ENCODE results near the gene MYO18A. TPM values are rescaled to one million over a fixed set of nuclear protein-coding genes. Genes with fewer than 3 reads are reported as not detected.

MYO18A gene
- total RNA-seq, 4 donors from 2014 or later: 14.5 to 72.3 (median 50.8) TPM

DNA sequence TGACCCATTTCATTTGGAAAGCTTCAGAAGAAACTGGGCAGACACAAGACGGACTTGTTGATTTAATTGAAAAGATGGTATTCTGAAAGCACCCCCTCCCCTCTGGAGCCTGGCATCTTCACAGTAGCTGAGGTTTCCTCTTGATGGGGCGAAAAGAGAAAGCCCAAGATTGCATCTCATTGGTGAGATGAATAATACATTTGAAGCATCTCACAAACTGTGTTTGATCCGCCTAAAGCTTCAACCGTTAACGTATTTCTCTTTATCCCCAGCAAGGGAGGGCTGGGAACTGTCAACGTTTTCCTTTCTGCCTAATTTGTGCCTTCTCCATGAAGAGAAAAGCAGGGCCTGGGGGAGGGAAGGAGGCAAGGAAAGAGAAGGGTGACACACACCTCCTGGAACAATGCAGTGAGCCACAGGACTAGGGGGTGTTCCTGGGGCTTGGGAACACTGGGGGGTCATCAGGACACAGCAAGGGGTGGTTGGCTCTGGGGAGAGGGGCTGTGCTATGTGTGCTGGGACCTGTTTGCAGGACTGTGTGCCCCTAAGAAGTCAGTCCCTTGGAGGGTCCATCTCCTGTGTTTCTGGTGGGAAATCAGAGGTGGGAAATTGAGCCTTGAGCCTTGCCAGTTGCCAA is 155.8 kb downstream of the MYO18A start:
- TF ChIP-seq, protein P1, sequence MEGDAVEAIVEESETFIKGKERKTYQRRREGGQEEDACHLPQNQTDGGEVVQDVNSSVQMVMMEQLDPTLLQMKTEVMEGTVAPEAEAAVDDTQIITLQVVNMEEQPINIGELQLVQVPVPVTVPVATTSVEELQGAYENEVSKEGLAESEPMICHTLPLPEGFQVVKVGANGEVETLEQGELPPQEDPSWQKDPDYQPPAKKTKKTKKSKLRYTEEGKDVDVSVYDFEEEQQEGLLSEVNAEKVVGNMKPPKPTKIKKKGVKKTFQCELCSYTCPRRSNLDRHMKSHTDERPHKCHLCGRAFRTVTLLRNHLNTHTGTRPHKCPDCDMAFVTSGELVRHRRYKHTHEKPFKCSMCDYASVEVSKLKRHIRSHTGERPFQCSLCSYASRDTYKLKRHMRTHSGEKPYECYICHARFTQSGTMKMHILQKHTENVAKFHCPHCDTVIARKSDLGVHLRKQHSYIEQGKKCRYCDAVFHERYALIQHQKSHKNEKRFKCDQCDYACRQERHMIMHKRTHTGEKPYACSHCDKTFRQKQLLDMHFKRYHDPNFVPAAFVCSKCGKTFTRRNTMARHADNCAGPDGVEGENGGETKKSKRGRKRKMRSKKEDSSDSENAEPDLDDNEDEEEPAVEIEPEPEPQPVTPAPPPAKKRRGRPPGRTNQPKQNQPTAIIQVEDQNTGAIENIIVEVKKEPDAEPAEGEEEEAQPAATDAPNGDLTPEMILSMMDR (IDR thresholded peaks at IDR 0.05; ENCODE audit: low read depth): no peak

DNA sequence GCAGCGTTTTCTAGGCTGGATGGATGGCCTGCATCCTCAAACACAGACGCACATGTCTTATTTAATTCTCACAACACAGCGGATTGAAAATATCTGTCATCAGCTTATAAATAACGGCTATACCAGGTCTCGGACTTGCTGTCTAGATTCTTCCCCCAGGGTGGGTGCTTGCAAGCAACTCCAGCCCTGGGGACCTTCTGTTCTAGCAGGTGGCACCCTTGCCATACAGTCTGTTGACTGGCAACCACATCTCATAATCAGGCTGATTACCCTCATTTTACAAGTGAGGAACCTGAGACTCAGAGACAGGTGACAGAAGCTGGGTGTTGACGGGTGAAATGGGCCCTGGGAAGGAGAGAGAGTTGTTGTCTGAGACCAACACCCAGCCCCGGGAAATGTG is 158.1 kb downstream of the MYO18A start:
- TF ChIP-seq, protein P1 (IDR thresholded peaks at IDR 0.05; ENCODE audit: low read depth): no peak

DNA sequence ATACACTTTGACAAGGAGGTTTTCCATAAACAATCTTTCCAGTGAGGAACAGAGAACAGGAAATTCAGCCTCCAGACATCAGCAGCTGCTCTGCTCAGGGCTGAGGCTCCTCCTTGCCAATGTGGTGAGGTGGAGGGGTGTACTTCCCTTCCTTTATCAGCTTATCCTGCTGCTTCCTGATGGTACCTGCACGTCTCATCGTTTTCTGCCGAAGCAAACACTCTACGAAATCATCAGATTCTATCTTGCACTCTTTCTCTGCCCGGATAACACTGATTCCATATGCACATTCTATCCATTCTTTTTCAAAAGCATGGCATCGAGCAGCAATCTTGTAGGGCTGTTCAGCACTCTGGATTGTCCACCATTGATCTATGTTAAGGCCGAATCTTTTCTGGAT is 159.0 kb downstream of the MYO18A start:
- TF ChIP-seq, protein P1 (IDR thresholded peaks at IDR 0.05; ENCODE audit: low read depth): no peak

Other genes starting within 250 kb of the MYO18A start
- 10 to 100 TPM; 22.0 to 38.1 (median 25.2) TPM for gene PHF12, start 228.9 kb downstream of the MYO18A start, total RNA-seq
- gene SEZ6, start 174.4 kb downstream of the MYO18A start, total RNA-seq: not detected
- gene PIPOX, start 137.3 kb downstream of the MYO18A start, total RNA-seq: 1 to 10 TPM in 3 of 4 donors, under 1 TPM in 1; 0.98 to 4.3 (median 1.5) TPM
- not detected for gene CRYBA1, start 66.5 kb upstream of the MYO18A start, total RNA-seq
- 10 to 100 TPM; 32.4 to 45.2 (median 39.4) TPM for gene NUFIP2, start 113.8 kb upstream of the MYO18A start, total RNA-seq
- 100 to 1,000 TPM in 1 of 4 donors, 10 to 100 TPM in 3; 64.8 to 106 (median 79.1) TPM for gene TAOK1, start 210.0 kb upstream of the MYO18A start, total RNA-seq

Data from subcutaneous adipose tissue (tissue), 4 donors.